ENCODE measurements around the gene UMOD.

DNA sequence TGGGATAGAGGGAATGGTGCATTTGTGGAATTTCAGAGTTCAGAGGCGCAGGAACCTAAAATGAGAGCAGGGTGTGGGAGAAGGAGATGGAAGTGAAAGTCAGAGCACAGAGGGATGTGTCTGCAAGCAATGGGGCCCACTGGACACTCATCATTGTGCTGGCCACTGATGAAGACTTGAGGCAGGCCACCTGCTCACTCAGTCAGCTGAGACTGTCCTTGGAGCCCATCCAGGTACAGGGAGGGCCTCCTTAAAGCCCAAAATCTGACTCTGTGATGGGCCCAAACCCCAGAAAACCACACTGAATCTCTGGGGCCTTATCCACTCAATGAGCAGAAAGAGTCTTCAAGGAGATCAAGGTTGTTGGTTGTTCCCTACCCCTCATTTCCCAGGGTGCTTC lies 30.8 kb downstream of the UMOD start:
- no peak for TF ChIP-seq BACH2 (CRISPR knock-in tag; IDR thresholded peaks at IDR 0.05; ENCODE audit: borderline replicate concordance)
- no peak for TF ChIP-seq TCF4 (CRISPR knock-in tag; IDR thresholded peaks at IDR 0.05; ENCODE audit: borderline replicate concordance)
- no peak for TF ChIP-seq ZNF565 (CRISPR knock-in tag; conservative IDR thresholded peaks at IDR 0.05; ENCODE audit: low read depth)
- TF ChIP-seq, protein P1, sequence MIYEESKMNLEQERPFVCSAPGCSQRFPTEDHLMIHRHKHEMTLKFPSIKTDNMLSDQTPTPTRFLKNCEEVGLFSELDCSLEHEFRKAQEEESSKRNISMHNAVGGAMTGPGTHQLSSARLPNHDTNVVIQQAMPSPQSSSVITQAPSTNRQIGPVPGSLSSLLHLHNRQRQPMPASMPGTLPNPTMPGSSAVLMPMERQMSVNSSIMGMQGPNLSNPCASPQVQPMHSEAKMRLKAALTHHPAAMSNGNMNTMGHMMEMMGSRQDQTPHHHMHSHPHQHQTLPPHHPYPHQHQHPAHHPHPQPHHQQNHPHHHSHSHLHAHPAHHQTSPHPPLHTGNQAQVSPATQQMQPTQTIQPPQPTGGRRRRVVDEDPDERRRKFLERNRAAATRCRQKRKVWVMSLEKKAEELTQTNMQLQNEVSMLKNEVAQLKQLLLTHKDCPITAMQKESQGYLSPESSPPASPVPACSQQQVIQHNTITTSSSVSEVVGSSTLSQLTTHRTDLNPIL (CRISPR knock-in tag; IDR thresholded peaks at IDR 0.05; ENCODE audit: low read depth) = no peak
- TF ChIP-seq RARB (CRISPR knock-in tag; IDR thresholded peaks at IDR 0.05) = no peak
- no peak for TF ChIP-seq ZNF8 (CRISPR knock-in tag; IDR thresholded peaks at IDR 0.05)
- TF ChIP-seq, protein P2, sequence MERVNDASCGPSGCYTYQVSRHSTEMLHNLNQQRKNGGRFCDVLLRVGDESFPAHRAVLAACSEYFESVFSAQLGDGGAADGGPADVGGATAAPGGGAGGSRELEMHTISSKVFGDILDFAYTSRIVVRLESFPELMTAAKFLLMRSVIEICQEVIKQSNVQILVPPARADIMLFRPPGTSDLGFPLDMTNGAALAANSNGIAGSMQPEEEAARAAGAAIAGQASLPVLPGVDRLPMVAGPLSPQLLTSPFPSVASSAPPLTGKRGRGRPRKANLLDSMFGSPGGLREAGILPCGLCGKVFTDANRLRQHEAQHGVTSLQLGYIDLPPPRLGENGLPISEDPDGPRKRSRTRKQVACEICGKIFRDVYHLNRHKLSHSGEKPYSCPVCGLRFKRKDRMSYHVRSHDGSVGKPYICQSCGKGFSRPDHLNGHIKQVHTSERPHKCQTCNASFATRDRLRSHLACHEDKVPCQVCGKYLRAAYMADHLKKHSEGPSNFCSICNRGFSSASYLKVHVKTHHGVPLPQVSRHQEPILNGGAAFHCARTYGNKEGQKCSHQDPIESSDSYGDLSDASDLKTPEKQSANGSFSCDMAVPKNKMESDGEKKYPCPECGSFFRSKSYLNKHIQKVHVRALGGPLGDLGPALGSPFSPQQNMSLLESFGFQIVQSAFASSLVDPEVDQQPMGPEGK (CRISPR knock-in tag; IDR thresholded peaks at IDR 0.05; ENCODE audit: borderline replicate concordance) = no peak
- TF ChIP-seq, protein P3, sequence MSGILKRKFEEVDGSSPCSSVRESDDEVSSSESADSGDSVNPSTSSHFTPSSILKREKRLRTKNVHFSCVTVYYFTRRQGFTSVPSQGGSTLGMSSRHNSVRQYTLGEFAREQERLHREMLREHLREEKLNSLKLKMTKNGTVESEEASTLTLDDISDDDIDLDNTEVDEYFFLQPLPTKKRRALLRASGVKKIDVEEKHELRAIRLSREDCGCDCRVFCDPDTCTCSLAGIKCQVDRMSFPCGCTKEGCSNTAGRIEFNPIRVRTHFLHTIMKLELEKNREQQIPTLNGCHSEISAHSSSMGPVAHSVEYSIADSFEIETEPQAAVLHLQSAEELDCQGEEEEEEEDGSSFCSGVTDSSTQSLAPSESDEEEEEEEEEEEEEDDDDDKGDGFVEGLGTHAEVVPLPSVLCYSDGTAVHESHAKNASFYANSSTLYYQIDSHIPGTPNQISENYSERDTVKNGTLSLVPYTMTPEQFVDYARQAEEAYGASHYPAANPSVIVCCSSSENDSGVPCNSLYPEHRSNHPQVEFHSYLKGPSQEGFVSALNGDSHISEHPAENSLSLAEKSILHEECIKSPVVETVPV (CRISPR knock-in tag; IDR thresholded peaks at IDR 0.05) = no peak
- TF ChIP-seq, protein P4, sequence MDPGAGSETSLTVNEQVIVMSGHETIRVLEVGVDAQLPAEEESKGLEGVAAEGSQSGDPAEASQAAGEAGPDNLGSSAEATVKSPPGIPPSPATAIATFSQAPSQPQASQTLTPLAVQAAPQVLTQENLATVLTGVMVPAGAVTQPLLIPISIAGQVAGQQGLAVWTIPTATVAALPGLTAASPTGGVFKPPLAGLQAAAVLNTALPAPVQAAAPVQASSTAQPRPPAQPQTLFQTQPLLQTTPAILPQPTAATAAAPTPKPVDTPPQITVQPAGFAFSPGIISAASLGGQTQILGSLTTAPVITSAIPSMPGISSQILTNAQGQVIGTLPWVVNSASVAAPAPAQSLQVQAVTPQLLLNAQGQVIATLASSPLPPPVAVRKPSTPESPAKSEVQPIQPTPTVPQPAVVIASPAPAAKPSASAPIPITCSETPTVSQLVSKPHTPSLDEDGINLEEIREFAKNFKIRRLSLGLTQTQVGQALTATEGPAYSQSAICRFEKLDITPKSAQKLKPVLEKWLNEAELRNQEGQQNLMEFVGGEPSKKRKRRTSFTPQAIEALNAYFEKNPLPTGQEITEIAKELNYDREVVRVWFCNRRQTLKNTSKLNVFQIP (CRISPR knock-in tag; IDR thresholded peaks at IDR 0.05; ENCODE audit: borderline replicate concordance, low read depth) = no peak
- TF ChIP-seq TOX (CRISPR knock-in tag; IDR thresholded peaks at IDR 0.05; ENCODE audit: borderline replicate concordance) = no peak
